Keratinocyte (primary cell): ENCODE results near the gene PCDH7. TPM values are rescaled to one million over a fixed set of nuclear protein-coding genes. Genes with fewer than 3 reads are reported as not detected.

ENCODE experiments used
- DNase-seq: peaks from one replicate; pipeline ENCODE4 v3.0.0-alpha.2; 2011; ENCODE audit warnings: low read depth, missing footprints, low spot score
- FAIRE-seq: peaks from 2 replicates; lab custom pipeline; 2011; peaks lifted over from hg19 to GRCh38; lab: Jason Lieb, UNC
- H2AFZ ChIP-seq: 2 replicates; pipeline ENCODE4 v1.6.0; 2012; ENCODE audit warnings: low read length, control low read depth, inconsistent platforms; ENCODE audit not compliant: control insufficient read depth
- H3K27ac ChIP-seq: 2 replicates; pipeline ENCODE4 v1.5.1; 2011; ENCODE audit warnings: low read length; ENCODE audit not compliant: control insufficient read depth, insufficient read depth
- H3K27me3 ChIP-seq: 3 replicates; pipeline ENCODE4 v1.6.0; 2011; ENCODE audit warnings: low read length; ENCODE audit not compliant: control insufficient read depth, insufficient read depth; ENCODE audit errors: extremely low read depth
- H3K36me3 ChIP-seq, 2 experiments: 2 replicates in 1 of 2; 3 replicates in 1 of 2; pipeline ENCODE4 v1.5.1; 2011; ENCODE audit warnings: low read length in 2 of 2, mild to moderate bottlenecking in 1 of 2; ENCODE audit not compliant: control insufficient read depth in 2 of 2, insufficient read depth in 2 of 2; ENCODE audit errors: extremely low read depth in 1 of 2
- H3K4me1 ChIP-seq: 3 replicates; pipeline ENCODE4 v1.5.1; 2011; ENCODE audit warnings: low read length; ENCODE audit not compliant: control insufficient read depth, insufficient read depth; ENCODE audit errors: extremely low read depth
- H3K4me2 ChIP-seq: 3 replicates; pipeline ENCODE4 v1.6.0; 2011; ENCODE audit warnings: low read depth, low read length; ENCODE audit not compliant: control insufficient read depth, insufficient read depth; ENCODE audit errors: extremely low read depth
- H3K4me3 ChIP-seq, 3 experiments: fragments of 200-600 bp in 1 of 3; sonication (generic) in 1 of 3; 2 replicates in 2 of 3; 3 replicates in 1 of 3; pipeline ENCODE4 v1.5.1; 2011 to 2016; ENCODE audit warnings: low read length in 3 of 3, mild to moderate bottlenecking in 3 of 3, control low read depth in 2 of 3, inconsistent platforms in 1 of 3, low read depth in 1 of 3, mixed read lengths in 1 of 3, mixed run types in 1 of 3, moderate library complexity in 1 of 3; ENCODE audit not compliant: control insufficient read depth in 2 of 3, insufficient read depth in 2 of 3; ENCODE audit errors: extremely low read depth in 1 of 3
- H3K79me2 ChIP-seq: 2 replicates; pipeline ENCODE4 v1.6.0; 2012; ENCODE audit warnings: low read length; ENCODE audit not compliant: control insufficient read depth, insufficient read depth
- H3K9ac ChIP-seq: 3 replicates; pipeline ENCODE4 v1.6.0; 2011; ENCODE audit warnings: low read length; ENCODE audit not compliant: control insufficient read depth, insufficient read depth; ENCODE audit errors: extremely low read depth
- H3K9me1 ChIP-seq: 3 replicates; pipeline ENCODE4 v1.6.0; 2011; ENCODE audit warnings: low read length; ENCODE audit not compliant: control insufficient read depth, insufficient read depth; ENCODE audit errors: extremely low read depth
- H3K9me3 ChIP-seq: 2 replicates; pipeline ENCODE4 v1.5.1; 2012; ENCODE audit warnings: low read depth, low read length; ENCODE audit not compliant: control insufficient read depth
- H4K20me1 ChIP-seq: 3 replicates; pipeline ENCODE4 v1.6.0; 2011; ENCODE audit warnings: low read length; ENCODE audit not compliant: control insufficient read depth, insufficient read depth; ENCODE audit errors: extremely low read depth
- CTCF ChIP-seq, 3 experiments: IDR thresholded peaks in 1 of 3; conservative IDR thresholded peaks in 1 of 3; optimal IDR thresholded peaks in 1 of 3; 2 replicates in 2 of 3; 3 replicates in 1 of 3; pipeline versions ENCODE3 to v1.5.1; 2011; ENCODE audit warnings: low read length in 3 of 3, mild to moderate bottlenecking in 3 of 3, moderate library complexity in 2 of 3, control low read depth in 1 of 3, inconsistent platforms in 1 of 3; ENCODE audit not compliant: insufficient read depth in 2 of 3; ENCODE audit errors: extremely low read depth in 1 of 3
- EZH2 ChIP-seq: IDR thresholded peaks from one replicate; pipeline ENCODE4 v1.6.1; 2012; ENCODE audit warnings: inconsistent platforms, mild to moderate bottlenecking, low read length, moderate library complexity
- dilution Hi-C: fragments of 300-500 bp; cut with MboI; formaldehyde crosslinking; loops from one replicate; pipeline ENCODE4 v1.7.0; 2020; ENCODE audit warnings: low sequenced_read_pairs; ENCODE audit not compliant: extremely low pct_ligation_motif_present
- polyA plus RNA-seq, 5 experiments: library from polyadenylated mRNA; depleted of rRNA in 3 of 5; stranded (reverse) in 3 of 5; stranded (forward) in 1 of 5; unstranded in 1 of 5; fragments of >200 nt; gene quantifications; 1 replicate in 1 of 5; 2 replicates in 3 of 5; 3 replicates in 1 of 5; pipeline versions ENCODE4 v1.2.1 to v1.2.3, GENCODE V29; 2011 to 2012; ENCODE audit warnings: missing spikeins in 2 of 5, low read depth in 1 of 5, low replicate concordance in 1 of 5

PCDH7 gene
- polyA plus RNA-seq, 1 donor (not counting 4 experiments of a cell fraction or from before 2014, with no cell fraction given): 28.1 TPM

GRCh38 chr4:30757357-30757756, 37.2 kb downstream of the PCDH7 start:
- Histone ChIP-seq H4K20me1 (no peaks in the 10 kb centered on the region), H3K79me2 (no peaks in the 10 kb centered on the region), H3K36me3 (no peaks in the 10 kb centered on the region), H3K4me2 (peak overlapping the region; percentile 79), H3K9me1 (no peaks in the 10 kb centered on the region), H3K4me3 (peak overlapping the region in 2 of 3 experiments; percentile 18 to 43), H2AFZ (no peak overlapping the region), H3K9ac (peak overlapping the region; percentile 65), H3K27ac (peak overlapping the region; percentile 93), H3K27me3 (no peaks in the 10 kb centered on the region), H3K4me1 (peaks cover 62% of the 10 kb centered on the region), H3K9me3 (no peaks in the 10 kb centered on the region)
- FAIRE-seq (peak; percentile 97), DNase-seq (peak; percentile 71)
- dilution Hi-C loops: no loop called here
- TF ChIP-seq EZH2 (no peak), CTCF (optimal IDR thresholded peaks at IDR 0.05 in 1 of 3, IDR thresholded peaks at IDR 0.05 in 1 of 3, conservative IDR thresholded peaks at IDR 0.05 in 1 of 3; ENCODE audit: extremely low read depth in 1 of 3, insufficient read depth in 2 of 3, low read length in 3 of 3) (no peak)

GRCh38 chr4:30760551-30760950, 40.4 kb downstream of the PCDH7 start:
- H3K9me3 ChIP-seq: no peaks in the 10 kb centered on the region
- H3K27me3 ChIP-seq: no peaks in the 10 kb centered on the region
- dilution Hi-C loops: no loop called here
- H3K4me3 ChIP-seq: no peak overlapping the region
- no peak overlapping the region for H3K9ac ChIP-seq
- H3K4me2 ChIP-seq: no peak overlapping the region
- peaks cover 40% of the 10 kb centered on the region for H3K4me1 ChIP-seq
- H3K36me3 ChIP-seq: no peaks in the 10 kb centered on the region
- no peaks in the 10 kb centered on the region for H3K79me2 ChIP-seq
- TF ChIP-seq CTCF (optimal IDR thresholded peaks at IDR 0.05 in 1 of 3, IDR thresholded peaks at IDR 0.05 in 1 of 3, conservative IDR thresholded peaks at IDR 0.05 in 1 of 3; ENCODE audit: extremely low read depth in 1 of 3, insufficient read depth in 2 of 3, low read length in 3 of 3): no peak
- TF ChIP-seq EZH2: no peak
- no peaks in the 10 kb centered on the region for H3K9me1 ChIP-seq
- no peak overlapping the region for H3K27ac ChIP-seq
- no peak for DNase-seq
- peak overlapping the region; percentile 50 for H2AFZ ChIP-seq
- peak; percentile 5 for FAIRE-seq
- no peaks in the 10 kb centered on the region for H4K20me1 ChIP-seq
